ENCODE measurements around the gene ZC3H18. TPM values are rescaled to one million over a fixed set of nuclear protein-coding genes. Genes with fewer than 3 reads are reported as not detected.

The ZC3H18 gene
- total and polyA plus RNA-seq, 3 experiments from 2014 or later: 21.6 to 102 (median 91.4) TPM

DNA sequence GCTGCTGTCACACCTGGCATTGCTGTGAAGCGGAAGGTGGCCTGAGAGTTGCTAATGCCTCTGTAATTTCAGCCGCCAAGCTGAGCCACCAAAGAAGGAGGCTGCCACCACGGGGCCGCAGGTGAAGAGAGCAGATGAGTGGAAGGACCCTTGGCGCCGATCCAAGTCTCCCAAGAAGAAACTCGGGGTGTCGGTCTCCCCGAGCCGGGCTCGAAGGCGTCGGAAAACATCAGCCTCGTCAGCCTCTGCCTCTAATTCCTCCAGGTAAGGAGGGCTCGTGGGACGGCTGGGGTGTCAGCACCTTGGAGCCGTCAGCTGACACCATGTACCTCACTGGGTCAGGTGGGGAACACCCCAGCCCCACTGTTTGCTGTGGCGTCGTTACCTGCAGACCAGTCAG is 51.9 kb downstream of the ZC3H18 start:
- H3K4me1 ChIP-seq (ENCODE audit: insufficient read depth, low read length): peaks cover 36% of the 10 kb centered on the region
- POLR2A ChIA-PET: interaction anchor here (0.6 kb wide), 1 partner anchor 924 kb away, joined by 3 read pairs; no protein-coding TSS in a partner anchor
- peak in 1 of 5 donors; percentile 39 for DNase-seq

DNA sequence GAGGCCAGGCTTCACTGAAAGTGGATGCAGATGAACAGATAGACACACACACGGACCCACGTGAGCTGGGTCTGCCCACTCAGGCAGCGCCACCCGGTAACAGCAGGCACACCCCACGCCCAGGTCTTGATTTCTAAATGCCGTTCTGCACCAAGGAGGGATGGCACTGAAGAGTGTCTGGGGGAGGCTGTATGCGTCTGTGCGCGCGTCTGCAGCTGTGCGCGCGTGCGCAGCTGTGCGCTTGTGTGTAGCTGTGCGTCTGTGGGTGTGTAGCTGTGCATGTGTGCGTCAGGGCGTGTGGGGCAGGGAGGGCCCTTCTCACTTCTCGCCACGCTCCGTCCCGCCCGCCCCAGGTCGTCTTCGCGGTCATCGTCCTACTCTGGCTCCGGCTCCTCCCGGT is 52.7 kb downstream of the ZC3H18 start:
- H3K36me3 Mint-ChIP-seq: peaks cover 0 to 82% (median 3%) of the 10 kb centered on the region in 3 donors
- H3K4me1 Mint-ChIP-seq: peaks cover 28 to 52% (median 31%) of the 10 kb centered on the region in 3 donors
- Histone ChIP-seq H3K4me1 (ENCODE audit: insufficient read depth, low read length) (peaks cover 36% of the 10 kb centered on the region), H3K4me3 (ENCODE audit: low read length) (no peak overlapping the region), H3K27ac (ENCODE audit: low read depth, low read length) (no peak overlapping the region), H3K9me3 (ENCODE audit: low read length) (no peaks in the 10 kb centered on the region), H3K36me3 (ENCODE audit: insufficient read depth, low read length) (peaks cover 47% of the 10 kb centered on the region), H3K27me3 (ENCODE audit: insufficient read depth, low read length, poor library complexity, severe bottlenecking) (no peaks in the 10 kb centered on the region)
- peaks cover 0 to 4% of the 10 kb centered on the region in 2 donors for H3K27me3 Mint-ChIP-seq
- CTCF ChIA-PET: interaction anchor here (0.7 kb wide), 1 partner anchor 14 kb away, joined by 3 read pairs; no protein-coding TSS in a partner anchor
- peaks cover 0 to 2% (median 2%) of the 10 kb centered on the region in 5 donors for H3K9me3 Mint-ChIP-seq
- peak overlapping the region in 1 of 7 donors; percentile 12 for H3K4me3 Mint-ChIP-seq
- peak overlapping the region; percentile 42 to 100 (median 82) for H3K27ac Mint-ChIP-seq
- DNase-seq: no peak
- POLR2A ChIA-PET: no interaction called here

More for the DNA sequence above, 51.9 kb downstream of the ZC3H18 start:
- Histone ChIP-seq H3K36me3 (ENCODE audit: insufficient read depth, low read length) (peaks cover 46% of the 10 kb centered on the region), H3K9me3 (ENCODE audit: low read length) (no peaks in the 10 kb centered on the region), H3K27ac (ENCODE audit: low read depth, low read length) (no peak overlapping the region), H3K27me3 (ENCODE audit: insufficient read depth, low read length, poor library complexity, severe bottlenecking) (no peaks in the 10 kb centered on the region), H3K4me3 (ENCODE audit: low read length) (no peak overlapping the region)
- H3K36me3 Mint-ChIP-seq: peaks cover 0 to 80% (median 3%) of the 10 kb centered on the region in 3 donors
- no peak overlapping the region for H3K4me3 Mint-ChIP-seq
- peaks cover 28 to 59% (median 35%) of the 10 kb centered on the region in 3 donors for H3K4me1 Mint-ChIP-seq
- H3K27me3 Mint-ChIP-seq: peaks cover 0 to 4% of the 10 kb centered on the region in 2 donors
- H3K27ac Mint-ChIP-seq: peak overlapping the region; percentile 56 to 100 (median 99)
- H3K9me3 Mint-ChIP-seq: peaks cover 0 to 2% (median 2%) of the 10 kb centered on the region in 5 donors
- CTCF ChIA-PET: no interaction called here

DNA sequence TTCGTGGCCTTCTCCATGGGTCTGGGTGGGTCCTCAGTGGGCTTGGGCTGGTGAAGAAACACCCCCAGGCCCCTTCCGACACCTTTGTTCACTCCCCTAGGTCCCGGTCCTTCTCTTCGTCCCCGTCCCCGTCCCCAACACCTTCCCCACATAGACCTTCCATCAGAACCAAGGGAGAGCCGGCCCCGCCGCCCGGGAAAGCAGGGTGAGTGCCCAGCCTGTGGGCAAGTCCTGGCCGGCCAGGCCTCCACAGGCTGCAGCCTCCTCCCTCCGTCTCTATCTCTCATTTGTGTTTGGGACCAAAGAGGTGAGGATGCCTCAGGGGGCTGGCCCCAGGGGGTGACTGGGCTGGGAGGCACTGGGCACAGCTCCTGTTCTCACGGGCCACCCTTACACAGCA is 53.7 kb downstream of the ZC3H18 start:
- Histone ChIP-seq H3K9me3 (ENCODE audit: low read length) (no peaks in the 10 kb centered on the region), H3K4me3 (ENCODE audit: low read length) (no peak overlapping the region), H3K4me1 (ENCODE audit: insufficient read depth, low read length) (peaks cover 26% of the 10 kb centered on the region), H3K27ac (ENCODE audit: low read depth, low read length) (no peak overlapping the region), H3K27me3 (ENCODE audit: insufficient read depth, low read length, poor library complexity, severe bottlenecking) (no peaks in the 10 kb centered on the region), H3K36me3 (ENCODE audit: insufficient read depth, low read length) (peaks cover 49% of the 10 kb centered on the region)
- Mint-ChIP-seq H3K4me1 (peaks cover 21 to 42% (median 24%) of the 10 kb centered on the region in 3 donors), H3K27me3 (peaks cover 0 to 4% of the 10 kb centered on the region in 2 donors), H3K27ac (peak overlapping the region in 7 of 8 donors; percentile 36 to 86 (median 72)), H3K9me3 (peaks cover 0 to 2% (median 2%) of the 10 kb centered on the region in 5 donors), H3K36me3 (peaks cover 0 to 82% (median 3%) of the 10 kb centered on the region in 3 donors), H3K4me3 (no peak overlapping the region)
- ChIA-PET CTCF (no interaction called here), POLR2A (no interaction called here)
- DNase-seq: no peak

GRCh38 chr16:88624481-88624880 is 54.3 kb downstream of the ZC3H18 start:
- Histone ChIP-seq H3K27me3 (ENCODE audit: insufficient read depth, low read length, poor library complexity, severe bottlenecking) (no peaks in the 10 kb centered on the region), H3K4me3 (ENCODE audit: low read length) (no peak overlapping the region), H3K27ac (ENCODE audit: low read depth, low read length) (no peak overlapping the region), H3K36me3 (ENCODE audit: insufficient read depth, low read length) (peaks cover 49% of the 10 kb centered on the region), H3K9me3 (ENCODE audit: low read length) (no peaks in the 10 kb centered on the region), H3K4me1 (ENCODE audit: insufficient read depth, low read length) (peaks cover 20% of the 10 kb centered on the region)
- H3K27me3 Mint-ChIP-seq: peaks cover 0 to 4% of the 10 kb centered on the region in 2 donors
- peaks cover 0 to 82% (median 3%) of the 10 kb centered on the region in 3 donors for H3K36me3 Mint-ChIP-seq
- H3K27ac Mint-ChIP-seq: peak overlapping the region in 3 of 8 donors; percentile 72 to 86 (median 84)
- ChIA-PET CTCF (no interaction called here), POLR2A (no interaction called here)
- peaks cover 15 to 35% (median 18%) of the 10 kb centered on the region in 3 donors for H3K4me1 Mint-ChIP-seq
- H3K4me3 Mint-ChIP-seq: no peak overlapping the region
- peaks cover 0 to 2% (median 2%) of the 10 kb centered on the region in 5 donors for H3K9me3 Mint-ChIP-seq
- no peak for DNase-seq

DNA sequence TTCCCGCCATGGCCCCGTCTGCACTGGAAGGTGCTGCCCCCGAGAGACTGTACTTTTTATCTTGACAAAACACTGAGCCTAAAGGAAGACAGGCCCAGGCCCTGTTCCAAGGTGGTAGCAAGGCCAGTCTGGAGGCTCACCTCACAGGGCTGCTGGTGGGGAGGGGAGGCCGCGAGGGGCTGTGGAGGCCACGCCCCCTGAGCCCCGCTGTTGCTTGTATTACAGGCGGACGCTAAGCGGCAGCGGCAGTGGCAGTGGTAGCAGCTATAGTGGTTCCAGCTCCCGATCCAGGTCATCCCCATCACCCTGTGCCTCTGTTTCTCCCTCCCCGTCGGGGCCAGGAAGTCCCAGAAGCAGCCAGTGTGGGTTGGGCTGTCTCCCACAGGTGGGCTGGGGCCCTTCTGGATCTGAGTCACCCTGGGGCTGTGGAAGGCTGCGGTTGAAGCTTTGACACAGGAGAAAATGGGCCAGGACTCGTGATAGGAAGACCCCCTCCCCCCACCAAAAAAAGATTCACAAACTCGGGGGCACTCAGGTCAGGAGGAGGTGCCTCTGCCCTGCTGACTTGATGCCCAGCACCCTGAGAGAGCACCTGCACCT is 54.9 kb downstream of the ZC3H18 start:
- peak overlapping the region in 3 of 8 donors; percentile 17 to 58 (median 22) for H3K27ac Mint-ChIP-seq
- no peaks in the 10 kb centered on the region for H3K9me3 ChIP-seq (ENCODE audit: low read length)
- no peak overlapping the region for H3K4me3 ChIP-seq (ENCODE audit: low read length)
- ChIA-PET CTCF (no interaction called here), POLR2A (interaction anchor here (0.7 kb wide), 1 partner anchor 10 kb away, joined by 5 read pairs; no protein-coding TSS in a partner anchor)
- H3K36me3 ChIP-seq (ENCODE audit: insufficient read depth, low read length): peaks cover 49% of the 10 kb centered on the region
- H3K27me3 ChIP-seq (ENCODE audit: insufficient read depth, low read length, poor library complexity, severe bottlenecking): no peaks in the 10 kb centered on the region
- peaks cover 0 to 82% (median 0%) of the 10 kb centered on the region in 3 donors for H3K36me3 Mint-ChIP-seq
- H3K4me1 ChIP-seq (ENCODE audit: insufficient read depth, low read length): peaks cover 16% of the 10 kb centered on the region
- peaks cover 0 to 1% of the 10 kb centered on the region in 2 donors for H3K27me3 Mint-ChIP-seq
- DNase-seq: no peak
- peaks cover 9 to 30% (median 12%) of the 10 kb centered on the region in 3 donors for H3K4me1 Mint-ChIP-seq
- no peak overlapping the region for H3K27ac ChIP-seq (ENCODE audit: low read depth, low read length)
- no peaks in the 10 kb centered on the region for H3K9me3 Mint-ChIP-seq
- H3K4me3 Mint-ChIP-seq: no peak overlapping the region

GRCh38 chr16:88626646-88627045 is 56.4 kb downstream of the ZC3H18 start:
- peaks cover 49% of the 10 kb centered on the region for H3K36me3 ChIP-seq (ENCODE audit: insufficient read depth, low read length)
- Mint-ChIP-seq H3K9me3 (no peaks in the 10 kb centered on the region), H3K27me3 (no peaks in the 10 kb centered on the region), H3K4me1 (peaks cover 0 to 18% (median 3%) of the 10 kb centered on the region in 3 donors), H3K27ac (peak overlapping the region in 5 of 8 donors; percentile 41 to 89 (median 55)), H3K4me3 (no peak overlapping the region), H3K36me3 (peaks cover 0 to 89% (median 0%) of the 10 kb centered on the region in 3 donors)
- peaks cover 5% of the 10 kb centered on the region for H3K4me1 ChIP-seq (ENCODE audit: insufficient read depth, low read length)
- CTCF ChIA-PET: interaction anchor here (0.9 kb wide), 1 partner anchor 36 kb away, joined by 3 read pairs; the partner anchor contains the start of gene MVD
- no peaks in the 10 kb centered on the region for H3K9me3 ChIP-seq (ENCODE audit: low read length)
- H3K27ac ChIP-seq (ENCODE audit: low read depth, low read length): no peak overlapping the region
- POLR2A ChIA-PET: no interaction called here
- no peak for DNase-seq
- H3K27me3 ChIP-seq (ENCODE audit: insufficient read depth, low read length, poor library complexity, severe bottlenecking): no peaks in the 10 kb centered on the region
- no peak overlapping the region for H3K4me3 ChIP-seq (ENCODE audit: low read length)

- H3K4me1 Mint-ChIP-seq: peaks cover 0 to 16% (median 2%) of the 10 kb centered on the region in 3 donors
- peaks cover 0 to 83% (median 3%) of the 10 kb centered on the region in 3 donors for H3K36me3 Mint-ChIP-seq
- H3K27me3 Mint-ChIP-seq: no peaks in the 10 kb centered on the region
- DNase-seq: no peak
- H3K4me1 ChIP-seq (ENCODE audit: insufficient read depth, low read length): no peaks in the 10 kb centered on the region
- no peaks in the 10 kb centered on the region for H3K9me3 ChIP-seq (ENCODE audit: low read length)
- peaks cover 37% of the 10 kb centered on the region for H3K36me3 ChIP-seq (ENCODE audit: insufficient read depth, low read length)
- H3K27ac ChIP-seq (ENCODE audit: low read depth, low read length): peak overlapping the region; percentile 33
- H3K4me3 ChIP-seq (ENCODE audit: low read length): no peak overlapping the region
- H3K9me3 Mint-ChIP-seq: no peaks in the 10 kb centered on the region
- H3K4me3 Mint-ChIP-seq: peak overlapping the region in 1 of 7 donors; percentile 32
- H3K27ac Mint-ChIP-seq: peak overlapping the region in 3 of 8 donors; percentile 22 to 58 (median 42)
- ChIA-PET POLR2A (no interaction called here), CTCF (no interaction called here)
- no peaks in the 10 kb centered on the region for H3K27me3 ChIP-seq (ENCODE audit: insufficient read depth, low read length, poor library complexity, severe bottlenecking)
Measured at GRCh38 chr16:88627531-88628411, 57.6 kb downstream of the ZC3H18 start.
